HEK293 (cell line): ENCODE data around the gene UBA52.

Source experiments
- BCL11A ChIP-seq: fragments of 450-650 bp; formaldehyde crosslinking; IDR thresholded peaks from 2 replicates; pipeline ENCODE4 v1.5.1; 2016; ENCODE audit warnings: low read depth, missing biosample characterization, missing genetic modification characterization
- GLIS2 ChIP-seq: fragments of 450-650 bp; formaldehyde crosslinking; IDR thresholded peaks from 2 replicates; pipeline ENCODE4 v1.5.1; 2016; ENCODE audit warnings: missing biosample characterization, missing genetic modification characterization
- ZNF184 ChIP-seq: fragments of 450-650 bp; IDR thresholded peaks from 2 replicates; pipeline ENCODE4 v1.5.1; 2018; ENCODE audit warnings: missing biosample characterization, mild to moderate bottlenecking, missing genetic modification characterization
- ZNF335 ChIP-seq: fragments of 450-650 bp; formaldehyde crosslinking; conservative IDR thresholded peaks from 2 replicates; pipeline ENCODE4 v1.5.1; 2016; ENCODE audit warnings: missing biosample characterization, missing genetic modification characterization
- ZNF391 ChIP-seq: fragments of 450-650 bp; formaldehyde crosslinking; IDR thresholded peaks from 2 replicates; pipeline ENCODE4 v1.5.1; 2016; ENCODE audit warnings: low read depth, missing biosample characterization, missing genetic modification characterization, borderline replicate concordance
- ZNF423 ChIP-seq: fragments of 450-650 bp; formaldehyde crosslinking; IDR thresholded peaks from 2 replicates; pipeline ENCODE4 v1.5.1; 2016; ENCODE audit warnings: missing biosample characterization, missing genetic modification characterization
- ZNF426 ChIP-seq: fragments of 450-650 bp; formaldehyde crosslinking; IDR thresholded peaks from 2 replicates; pipeline ENCODE4 v1.5.1; 2017; ENCODE audit warnings: missing biosample characterization, missing genetic modification characterization, mild to moderate bottlenecking, inconsistent platforms, moderate library complexity
- ZNF521 ChIP-seq: fragments of 450-650 bp; formaldehyde crosslinking; IDR thresholded peaks from 2 replicates; pipeline ENCODE4 v1.5.1; 2017; ENCODE audit warnings: missing biosample characterization, mild to moderate bottlenecking, missing genetic modification characterization
- ZNF558 ChIP-seq: fragments of 450-650 bp; formaldehyde crosslinking; IDR thresholded peaks from 2 replicates; pipeline ENCODE4 v1.5.1; 2016; ENCODE audit warnings: missing biosample characterization, missing genetic modification characterization
- ZNF701 ChIP-seq: fragments of 450-650 bp; formaldehyde crosslinking; IDR thresholded peaks from 2 replicates; pipeline ENCODE4 v1.5.1; 2016; ENCODE audit warnings: missing biosample characterization, missing genetic modification characterization
- ZNF76 ChIP-seq: fragments of 450-650 bp; formaldehyde crosslinking; IDR thresholded peaks from 2 replicates; pipeline ENCODE4; 2016; ENCODE audit warnings: low read depth, missing biosample characterization, missing genetic modification characterization, borderline replicate concordance
- ZNF792 ChIP-seq: fragments of 450-650 bp; formaldehyde crosslinking; IDR thresholded peaks from 2 replicates; pipeline ENCODE4 v1.5.1; 2016; ENCODE audit warnings: missing biosample characterization, missing genetic modification characterization
- TF ChIP-seq, protein P1 (sequence below): fragments of 450-650 bp; formaldehyde crosslinking; IDR thresholded peaks from 2 replicates; pipeline ENCODE4 v1.5.1; 2016; ENCODE audit warnings: missing biosample characterization, missing genetic modification characterization, borderline replicate concordance
- TF ChIP-seq, protein P2 (sequence below): fragments of 450-650 bp; formaldehyde crosslinking; IDR thresholded peaks from 2 replicates; pipeline ENCODE4 v1.5.1; 2016; ENCODE audit warnings: missing biosample characterization, missing genetic modification characterization
- TF ChIP-seq, protein P3 (sequence below): fragments of 450-650 bp; formaldehyde crosslinking; IDR thresholded peaks from 2 replicates; pipeline ENCODE4; 2016; ENCODE audit warnings: missing biosample characterization, missing genetic modification characterization
- TF ChIP-seq, protein P4 (sequence below): fragments of 450-650 bp; formaldehyde crosslinking; IDR thresholded peaks from 2 replicates; pipeline ENCODE4 v1.5.1; 2016; ENCODE audit warnings: missing biosample characterization, missing genetic modification characterization, borderline replicate concordance

UBA52 gene

DNA sequence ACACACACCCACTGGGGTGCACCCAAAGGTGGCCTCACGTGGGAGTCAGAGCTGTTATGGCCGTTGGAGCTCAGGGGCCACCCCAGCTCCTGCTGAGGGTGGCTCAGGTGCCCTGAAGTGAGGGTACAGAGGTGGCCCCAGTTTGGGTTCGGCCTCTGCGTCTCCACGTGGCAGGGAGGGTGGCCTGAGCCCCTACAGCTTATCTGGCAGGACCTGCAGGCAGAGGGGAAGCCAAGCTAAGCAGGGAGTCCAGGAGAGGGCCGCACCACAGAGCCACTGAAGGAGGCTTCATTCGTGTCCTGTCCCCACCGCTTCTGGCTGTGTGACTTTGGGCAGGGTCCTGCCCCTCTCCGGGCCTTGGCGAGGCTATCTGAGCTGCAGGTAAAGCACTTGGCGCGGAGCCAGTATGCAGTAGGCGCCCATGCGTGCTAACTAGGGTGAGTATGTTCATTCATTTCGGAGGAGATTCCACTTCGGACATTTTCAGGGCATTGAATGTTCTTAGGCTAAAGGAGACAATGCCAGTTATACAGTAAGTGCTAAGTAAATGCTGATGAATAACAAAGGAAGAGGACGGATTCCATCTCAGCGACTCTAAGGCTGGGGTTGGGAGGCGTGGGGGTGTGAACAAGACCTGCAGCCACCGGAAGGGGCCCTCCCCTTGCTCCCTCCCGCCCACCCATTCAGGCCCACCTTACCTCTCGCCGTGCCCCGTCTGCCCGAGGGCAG lies 21.9 kb downstream of the UBA52 start (continued):
- TF ChIP-seq BCL11A (tag by site-specific recombination): no peak
- no peak for TF ChIP-seq ZNF521 (tag by site-specific recombination)
- peak; percentile 96 for TF ChIP-seq ZNF792 (tag by site-specific recombination)
- no peak for TF ChIP-seq ZNF391
- no peak for TF ChIP-seq ZNF184 (tag by site-specific recombination)
- no peak for TF ChIP-seq ZNF76 (tag by site-specific recombination)
- TF ChIP-seq ZNF426 (tag by site-specific recombination): no peak
- peak; percentile 77; the same call in 1 of the 2 replicates for TF ChIP-seq ZNF423 (tag by site-specific recombination)
- no peak for TF ChIP-seq ZNF558
- TF ChIP-seq GLIS2 (tag by site-specific recombination): peak; percentile 11; the same call in 1 of the 2 replicates
- TF ChIP-seq, protein P1, sequence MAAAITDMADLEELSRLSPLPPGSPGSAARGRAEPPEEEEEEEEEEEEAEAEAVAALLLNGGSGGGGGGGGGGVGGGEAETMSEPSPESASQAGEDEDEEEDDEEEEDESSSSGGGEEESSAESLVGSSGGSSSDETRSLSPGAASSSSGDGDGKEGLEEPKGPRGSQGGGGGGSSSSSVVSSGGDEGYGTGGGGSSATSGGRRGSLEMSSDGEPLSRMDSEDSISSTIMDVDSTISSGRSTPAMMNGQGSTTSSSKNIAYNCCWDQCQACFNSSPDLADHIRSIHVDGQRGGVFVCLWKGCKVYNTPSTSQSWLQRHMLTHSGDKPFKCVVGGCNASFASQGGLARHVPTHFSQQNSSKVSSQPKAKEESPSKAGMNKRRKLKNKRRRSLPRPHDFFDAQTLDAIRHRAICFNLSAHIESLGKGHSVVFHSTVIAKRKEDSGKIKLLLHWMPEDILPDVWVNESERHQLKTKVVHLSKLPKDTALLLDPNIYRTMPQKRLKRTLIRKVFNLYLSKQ (tag by site-specific recombination): no peak
- TF ChIP-seq, protein P2, sequence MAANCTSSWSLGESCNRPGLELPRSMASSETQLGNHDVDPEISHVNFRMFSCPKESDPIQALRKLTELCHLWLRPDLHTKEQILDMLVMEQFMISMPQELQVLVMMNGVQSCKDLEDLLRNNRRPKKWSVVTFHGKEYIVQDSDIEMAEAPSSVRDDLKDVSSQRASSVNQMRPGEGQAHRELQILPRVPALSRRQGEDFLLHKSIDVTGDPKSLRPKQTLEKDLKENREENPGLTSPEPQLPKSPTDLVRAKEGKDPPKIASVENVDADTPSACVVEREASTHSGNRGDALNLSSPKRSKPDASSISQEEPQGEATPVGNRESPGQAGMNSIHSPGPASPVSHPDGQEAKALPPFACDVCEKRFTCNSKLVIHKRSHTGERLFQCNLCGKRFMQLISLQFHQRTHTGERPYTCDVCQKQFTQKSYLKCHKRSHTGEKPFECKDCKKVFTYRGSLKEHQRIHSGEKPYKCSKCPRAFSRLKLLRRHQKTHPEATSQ (tag by site-specific recombination): no peak
- TF ChIP-seq ZNF701: no peak
- TF ChIP-seq ZNF335: no peak
- TF ChIP-seq, protein P3, sequence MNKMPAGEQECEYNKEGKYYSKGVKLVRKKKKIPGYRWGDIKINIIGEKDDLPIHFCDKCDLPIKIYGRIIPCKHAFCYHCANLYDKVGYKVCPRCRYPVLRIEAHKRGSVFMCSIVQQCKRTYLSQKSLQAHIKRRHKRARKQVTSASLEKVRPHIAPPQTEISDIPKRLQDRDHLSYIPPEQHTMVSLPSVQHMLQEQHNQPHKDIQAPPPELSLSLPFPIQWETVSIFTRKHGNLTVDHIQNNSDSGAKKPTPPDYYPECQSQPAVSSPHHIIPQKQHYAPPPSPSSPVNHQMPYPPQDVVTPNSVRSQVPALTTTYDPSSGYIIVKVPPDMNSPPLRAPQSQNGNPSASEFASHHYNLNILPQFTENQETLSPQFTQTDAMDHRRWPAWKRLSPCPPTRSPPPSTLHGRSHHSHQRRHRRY: no peak
- TF ChIP-seq, protein P4, sequence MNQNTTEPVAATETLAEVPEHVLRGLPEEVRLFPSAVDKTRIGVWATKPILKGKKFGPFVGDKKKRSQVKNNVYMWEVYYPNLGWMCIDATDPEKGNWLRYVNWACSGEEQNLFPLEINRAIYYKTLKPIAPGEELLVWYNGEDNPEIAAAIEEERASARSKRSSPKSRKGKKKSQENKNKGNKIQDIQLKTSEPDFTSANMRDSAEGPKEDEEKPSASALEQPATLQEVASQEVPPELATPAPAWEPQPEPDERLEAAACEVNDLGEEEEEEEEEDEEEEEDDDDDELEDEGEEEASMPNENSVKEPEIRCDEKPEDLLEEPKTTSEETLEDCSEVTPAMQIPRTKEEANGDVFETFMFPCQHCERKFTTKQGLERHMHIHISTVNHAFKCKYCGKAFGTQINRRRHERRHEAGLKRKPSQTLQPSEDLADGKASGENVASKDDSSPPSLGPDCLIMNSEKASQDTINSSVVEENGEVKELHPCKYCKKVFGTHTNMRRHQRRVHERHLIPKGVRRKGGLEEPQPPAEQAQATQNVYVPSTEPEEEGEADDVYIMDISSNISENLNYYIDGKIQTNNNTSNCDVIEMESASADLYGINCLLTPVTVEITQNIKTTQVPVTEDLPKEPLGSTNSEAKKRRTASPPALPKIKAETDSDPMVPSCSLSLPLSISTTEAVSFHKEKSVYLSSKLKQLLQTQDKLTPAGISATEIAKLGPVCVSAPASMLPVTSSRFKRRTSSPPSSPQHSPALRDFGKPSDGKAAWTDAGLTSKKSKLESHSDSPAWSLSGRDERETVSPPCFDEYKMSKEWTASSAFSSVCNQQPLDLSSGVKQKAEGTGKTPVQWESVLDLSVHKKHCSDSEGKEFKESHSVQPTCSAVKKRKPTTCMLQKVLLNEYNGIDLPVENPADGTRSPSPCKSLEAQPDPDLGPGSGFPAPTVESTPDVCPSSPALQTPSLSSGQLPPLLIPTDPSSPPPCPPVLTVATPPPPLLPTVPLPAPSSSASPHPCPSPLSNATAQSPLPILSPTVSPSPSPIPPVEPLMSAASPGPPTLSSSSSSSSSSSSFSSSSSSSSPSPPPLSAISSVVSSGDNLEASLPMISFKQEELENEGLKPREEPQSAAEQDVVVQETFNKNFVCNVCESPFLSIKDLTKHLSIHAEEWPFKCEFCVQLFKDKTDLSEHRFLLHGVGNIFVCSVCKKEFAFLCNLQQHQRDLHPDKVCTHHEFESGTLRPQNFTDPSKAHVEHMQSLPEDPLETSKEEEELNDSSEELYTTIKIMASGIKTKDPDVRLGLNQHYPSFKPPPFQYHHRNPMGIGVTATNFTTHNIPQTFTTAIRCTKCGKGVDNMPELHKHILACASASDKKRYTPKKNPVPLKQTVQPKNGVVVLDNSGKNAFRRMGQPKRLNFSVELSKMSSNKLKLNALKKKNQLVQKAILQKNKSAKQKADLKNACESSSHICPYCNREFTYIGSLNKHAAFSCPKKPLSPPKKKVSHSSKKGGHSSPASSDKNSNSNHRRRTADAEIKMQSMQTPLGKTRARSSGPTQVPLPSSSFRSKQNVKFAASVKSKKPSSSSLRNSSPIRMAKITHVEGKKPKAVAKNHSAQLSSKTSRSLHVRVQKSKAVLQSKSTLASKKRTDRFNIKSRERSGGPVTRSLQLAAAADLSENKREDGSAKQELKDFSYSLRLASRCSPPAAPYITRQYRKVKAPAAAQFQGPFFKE: no peak
